Spleen (tissue), 7 donors: ENCODE measurements around the gene LCN2.

Source experiments
- POLR2AphosphoS5 ChIP-seq, 3 donors: sonication (generic); formaldehyde crosslinking; IDR thresholded peaks; one replicate each; pipeline ENCODE4 v1.5.1; 2017; ENCODE audit warnings: antibody characterized with exemption in 3 of 3
- TF ChIP-seq, protein P1 (sequence below), 11 experiments: fragments of 200-600 bp in 7 of 11; fragments of 450-650 bp in 4 of 11; sonication (generic) in 4 of 11; IDR thresholded peaks in 8 of 11; conservative IDR thresholded peaks in 3 of 11; 1 replicate in 7 of 11; 2 replicates in 4 of 11; pipeline versions ENCODE4 v1.4.0 to v1.8.0; 2016 to 2021; ENCODE audit warnings: antibody characterized with exemption in 11 of 11, inconsistent platforms in 4 of 11, mild to moderate bottlenecking in 1 of 11
- donor health status: DM: no; HTN: no; CAD: no; lungs with moderate emphysema.
- donor health status: DM: no; HTN: no; CAD: no.
- donor health status: DM: no; HTN: no; CAD: no.

DNA sequence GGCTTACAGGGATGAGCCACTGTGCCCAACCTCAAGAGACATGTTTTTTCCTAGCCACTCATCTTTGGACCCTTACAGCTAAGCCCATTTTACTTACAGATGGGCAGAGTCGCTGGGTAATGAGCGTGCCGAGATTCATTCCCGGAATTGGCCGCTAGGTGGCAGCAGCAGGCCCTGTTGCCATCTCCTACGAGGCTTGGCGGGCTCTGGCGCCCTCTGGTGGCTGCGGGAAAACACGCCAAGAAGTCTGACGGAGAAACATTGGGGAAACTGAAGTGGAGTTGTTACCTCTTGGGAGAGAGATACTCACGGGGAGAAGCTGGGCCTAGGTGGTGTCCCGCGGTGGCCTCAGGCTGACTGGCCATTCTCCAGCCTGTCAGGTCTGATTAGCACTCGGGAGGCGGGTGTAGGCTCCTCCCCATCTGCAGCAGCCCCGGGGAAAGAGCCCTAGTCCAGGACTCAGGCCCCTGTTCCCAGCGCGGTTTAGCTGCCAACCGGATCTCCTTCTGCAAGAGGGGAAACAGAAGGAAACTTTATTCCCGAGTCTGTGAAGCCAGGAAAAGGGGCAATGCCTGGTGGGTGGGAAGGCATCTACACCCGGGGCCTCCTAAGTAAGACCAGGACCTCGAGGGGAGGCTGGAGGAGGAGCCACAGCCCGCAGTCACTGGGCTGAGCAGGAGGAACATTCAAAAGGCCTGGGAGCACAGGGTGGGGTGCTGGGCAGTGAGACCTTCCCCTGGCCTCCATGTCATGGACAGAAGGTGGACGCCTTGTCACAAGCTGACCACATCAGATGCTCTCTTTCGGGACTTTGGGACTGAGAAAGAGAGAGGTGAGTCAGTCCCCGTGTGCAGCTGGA lies 31.4 kb upstream of the LCN2 start:
- TF ChIP-seq, protein P1, sequence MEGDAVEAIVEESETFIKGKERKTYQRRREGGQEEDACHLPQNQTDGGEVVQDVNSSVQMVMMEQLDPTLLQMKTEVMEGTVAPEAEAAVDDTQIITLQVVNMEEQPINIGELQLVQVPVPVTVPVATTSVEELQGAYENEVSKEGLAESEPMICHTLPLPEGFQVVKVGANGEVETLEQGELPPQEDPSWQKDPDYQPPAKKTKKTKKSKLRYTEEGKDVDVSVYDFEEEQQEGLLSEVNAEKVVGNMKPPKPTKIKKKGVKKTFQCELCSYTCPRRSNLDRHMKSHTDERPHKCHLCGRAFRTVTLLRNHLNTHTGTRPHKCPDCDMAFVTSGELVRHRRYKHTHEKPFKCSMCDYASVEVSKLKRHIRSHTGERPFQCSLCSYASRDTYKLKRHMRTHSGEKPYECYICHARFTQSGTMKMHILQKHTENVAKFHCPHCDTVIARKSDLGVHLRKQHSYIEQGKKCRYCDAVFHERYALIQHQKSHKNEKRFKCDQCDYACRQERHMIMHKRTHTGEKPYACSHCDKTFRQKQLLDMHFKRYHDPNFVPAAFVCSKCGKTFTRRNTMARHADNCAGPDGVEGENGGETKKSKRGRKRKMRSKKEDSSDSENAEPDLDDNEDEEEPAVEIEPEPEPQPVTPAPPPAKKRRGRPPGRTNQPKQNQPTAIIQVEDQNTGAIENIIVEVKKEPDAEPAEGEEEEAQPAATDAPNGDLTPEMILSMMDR (IDR thresholded peaks at IDR 0.05 in 8 of 11, conservative IDR thresholded peaks at IDR 0.05 in 3 of 11), result peak; percentile 99 to 100 (median 100)
- peak; percentile 79 to 83 (median 83) for TF ChIP-seq POLR2AphosphoS5 (IDR thresholded peaks at IDR 0.05)
